GM19193 (cell line): ENCODE measurements around the gene ADARB2.

Source experiments
- POLR2A ChIP-seq: IDR thresholded peaks from 4 replicates; pipeline ENCODE4 v1.6.1; 2011; ENCODE audit not compliant: insufficient read depth, insufficient read length; ENCODE audit errors: extremely low read depth

ADARB2 gene

GRCh38 chr10:1280466-1281404 lies 456.6 kb downstream of the ADARB2 start:
- TF ChIP-seq POLR2A: no peak

- TF ChIP-seq POLR2A: no peak
These were observed 459.0 kb downstream of the ADARB2 start for GRCh38 chr10:1278306-1278705.

- TF ChIP-seq POLR2A: no peak
These were observed 462.4 kb downstream of the ADARB2 start for GRCh38 chr10:1274701-1275544.

GRCh38 chr10:1274111-1274661 lies 463.1 kb downstream of the ADARB2 start:
- TF ChIP-seq POLR2A: no peak

- TF ChIP-seq POLR2A: no peak
These were observed 463.8 kb downstream of the ADARB2 start for GRCh38 chr10:1273372-1274105.

- TF ChIP-seq POLR2A: no peak
These were observed 464.6 kb downstream of the ADARB2 start for GRCh38 chr10:1272777-1273161.

GRCh38 chr10:1272079-1272776 lies 465.1 kb downstream of the ADARB2 start:
- no peak for TF ChIP-seq POLR2A

- no peak for TF ChIP-seq POLR2A
These were observed 466.4 kb downstream of the ADARB2 start for GRCh38 chr10:1270906-1271305.

- TF ChIP-seq POLR2A: no peak
These were observed 466.8 kb downstream of the ADARB2 start for GRCh38 chr10:1270490-1270889.

- no peak for TF ChIP-seq POLR2A
These were observed 468.5 kb downstream of the ADARB2 start for GRCh38 chr10:1268831-1269230.

GRCh38 chr10:1267568-1267967 lies 469.8 kb downstream of the ADARB2 start:
- no peak for TF ChIP-seq POLR2A

- no peak for TF ChIP-seq POLR2A
These were observed 470.2 kb downstream of the ADARB2 start for GRCh38 chr10:1267148-1267547.

- TF ChIP-seq POLR2A: no peak
These were observed 471.1 kb downstream of the ADARB2 start for GRCh38 chr10:1266033-1266802.

- no peak for TF ChIP-seq POLR2A
These were observed 473.3 kb downstream of the ADARB2 start for GRCh38 chr10:1264001-1264400.

GRCh38 chr10:1257274-1257673 lies 480.1 kb downstream of the ADARB2 start:
- TF ChIP-seq POLR2A: no peak
